ENCODE measurements around the gene RPL28. TPM values are rescaled to one million over a fixed set of nuclear protein-coding genes. Genes with fewer than 3 reads are reported as not detected.

Gene RPL28
- total and polyA plus RNA-seq, 2 of the 13 experiments (the other 11 are each of a cell fraction or from before 2014, with no cell fraction given), result 105 to 420 TPM

DNA sequence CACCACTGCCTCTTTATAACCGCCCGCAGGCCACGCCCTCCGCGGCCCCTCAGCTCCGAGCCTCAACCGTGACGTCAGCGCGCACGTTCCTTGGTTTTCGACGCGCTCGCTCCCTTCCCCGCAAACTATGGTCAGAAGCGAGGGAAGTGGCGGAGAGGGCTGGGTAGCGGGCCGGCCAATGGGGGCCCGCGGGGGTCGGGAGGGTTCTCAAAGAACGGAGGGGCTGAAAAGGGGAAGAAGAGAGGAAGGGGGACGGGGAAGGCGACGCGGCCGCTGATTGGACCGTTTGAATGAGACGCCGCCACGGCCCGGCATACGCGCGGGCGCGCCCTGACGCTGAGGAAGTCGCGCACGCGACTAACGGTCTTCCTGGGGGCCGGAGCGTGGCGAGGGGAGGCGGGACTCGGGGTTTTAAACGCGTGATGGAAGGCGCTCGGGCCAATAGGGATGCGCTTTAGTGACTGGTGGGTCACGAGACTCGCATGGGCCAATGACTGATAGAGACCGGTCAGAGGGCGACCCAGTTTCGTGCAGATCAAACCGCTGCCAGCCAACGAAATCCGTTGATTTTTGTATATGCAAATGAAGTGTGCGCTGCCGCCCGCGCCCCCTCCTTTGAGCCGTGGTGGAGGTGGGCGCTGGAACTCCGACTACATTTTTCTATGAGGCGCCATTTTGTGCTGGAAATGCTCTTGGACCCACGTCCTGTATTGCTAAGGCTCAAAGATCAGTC is 22.2 kb downstream of the RPL28 start (continued):
- TF ChIP-seq BRD4 (CRISPR knock-in tag; IDR thresholded peaks at IDR 0.05) (no peak), MAFG (CRISPR knock-in tag; IDR thresholded peaks at IDR 0.05) (no peak), ZNF296 (CRISPR knock-in tag; conservative IDR thresholded peaks at IDR 0.05) (no peak), RBM22 (optimal IDR thresholded peaks at IDR 0.05; ENCODE audit: low read length) (no peak), TEAD3 (CRISPR knock-in tag; optimal IDR thresholded peaks at IDR 0.05; ENCODE audit: borderline replicate concordance) (peak; percentile 49), FOXA3 (CRISPR knock-in tag; IDR thresholded peaks at IDR 0.05) (no peak), ZNF33B (CRISPR knock-in tag; IDR thresholded peaks at IDR 0.05) (no peak), MIER2 (CRISPR knock-in tag; IDR thresholded peaks at IDR 0.05) (0 out of 2 replicates have a peak, but pooled peaks have one; percentile 36), NAIF1 (CRISPR knock-in tag; IDR thresholded peaks at IDR 0.05; ENCODE audit: borderline replicate concordance) (no peak), GABPA (IDR thresholded peaks at IDR 0.05; ENCODE audit: low read depth, low read length) (no peak), GABPA (CRISPR knock-in tag; IDR thresholded peaks at IDR 0.05; ENCODE audit: low read depth) (peak; percentile 14; the same call in 1 of the 2 replicates), NBN (conservative IDR thresholded peaks at IDR 0.05) (no peak), ZNF782 (CRISPR knock-in tag; IDR thresholded peaks at IDR 0.05; ENCODE audit: borderline replicate concordance) (peak; percentile 71; the same call in 1 of the 2 replicates)
- TF ChIP-seq, protein P1, sequence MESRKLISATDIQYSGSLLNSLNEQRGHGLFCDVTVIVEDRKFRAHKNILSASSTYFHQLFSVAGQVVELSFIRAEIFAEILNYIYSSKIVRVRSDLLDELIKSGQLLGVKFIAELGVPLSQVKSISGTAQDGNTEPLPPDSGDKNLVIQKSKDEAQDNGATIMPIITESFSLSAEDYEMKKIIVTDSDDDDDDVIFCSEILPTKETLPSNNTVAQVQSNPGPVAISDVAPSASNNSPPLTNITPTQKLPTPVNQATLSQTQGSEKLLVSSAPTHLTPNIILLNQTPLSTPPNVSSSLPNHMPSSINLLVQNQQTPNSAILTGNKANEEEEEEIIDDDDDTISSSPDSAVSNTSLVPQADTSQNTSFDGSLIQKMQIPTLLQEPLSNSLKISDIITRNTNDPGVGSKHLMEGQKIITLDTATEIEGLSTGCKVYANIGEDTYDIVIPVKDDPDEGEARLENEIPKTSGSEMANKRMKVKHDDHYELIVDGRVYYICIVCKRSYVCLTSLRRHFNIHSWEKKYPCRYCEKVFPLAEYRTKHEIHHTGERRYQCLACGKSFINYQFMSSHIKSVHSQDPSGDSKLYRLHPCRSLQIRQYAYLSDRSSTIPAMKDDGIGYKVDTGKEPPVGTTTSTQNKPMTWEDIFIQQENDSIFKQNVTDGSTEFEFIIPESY (CRISPR knock-in tag; IDR thresholded peaks at IDR 0.05), result 0 out of 2 replicates have a peak, but pooled peaks have one; percentile 6
- TF ChIP-seq, protein P2, sequence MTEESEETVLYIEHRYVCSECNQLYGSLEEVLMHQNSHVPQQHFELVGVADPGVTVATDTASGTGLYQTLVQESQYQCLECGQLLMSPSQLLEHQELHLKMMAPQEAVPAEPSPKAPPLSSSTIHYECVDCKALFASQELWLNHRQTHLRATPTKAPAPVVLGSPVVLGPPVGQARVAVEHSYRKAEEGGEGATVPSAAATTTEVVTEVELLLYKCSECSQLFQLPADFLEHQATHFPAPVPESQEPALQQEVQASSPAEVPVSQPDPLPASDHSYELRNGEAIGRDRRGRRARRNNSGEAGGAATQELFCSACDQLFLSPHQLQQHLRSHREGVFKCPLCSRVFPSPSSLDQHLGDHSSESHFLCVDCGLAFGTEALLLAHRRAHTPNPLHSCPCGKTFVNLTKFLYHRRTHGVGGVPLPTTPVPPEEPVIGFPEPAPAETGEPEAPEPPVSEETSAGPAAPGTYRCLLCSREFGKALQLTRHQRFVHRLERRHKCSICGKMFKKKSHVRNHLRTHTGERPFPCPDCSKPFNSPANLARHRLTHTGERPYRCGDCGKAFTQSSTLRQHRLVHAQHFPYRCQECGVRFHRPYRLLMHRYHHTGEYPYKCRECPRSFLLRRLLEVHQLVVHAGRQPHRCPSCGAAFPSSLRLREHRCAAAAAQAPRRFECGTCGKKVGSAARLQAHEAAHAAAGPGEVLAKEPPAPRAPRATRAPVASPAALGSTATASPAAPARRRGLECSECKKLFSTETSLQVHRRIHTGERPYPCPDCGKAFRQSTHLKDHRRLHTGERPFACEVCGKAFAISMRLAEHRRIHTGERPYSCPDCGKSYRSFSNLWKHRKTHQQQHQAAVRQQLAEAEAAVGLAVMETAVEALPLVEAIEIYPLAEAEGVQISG (CRISPR knock-in tag; IDR thresholded peaks at IDR 0.05), result no peak
- TF ChIP-seq, protein P3, sequence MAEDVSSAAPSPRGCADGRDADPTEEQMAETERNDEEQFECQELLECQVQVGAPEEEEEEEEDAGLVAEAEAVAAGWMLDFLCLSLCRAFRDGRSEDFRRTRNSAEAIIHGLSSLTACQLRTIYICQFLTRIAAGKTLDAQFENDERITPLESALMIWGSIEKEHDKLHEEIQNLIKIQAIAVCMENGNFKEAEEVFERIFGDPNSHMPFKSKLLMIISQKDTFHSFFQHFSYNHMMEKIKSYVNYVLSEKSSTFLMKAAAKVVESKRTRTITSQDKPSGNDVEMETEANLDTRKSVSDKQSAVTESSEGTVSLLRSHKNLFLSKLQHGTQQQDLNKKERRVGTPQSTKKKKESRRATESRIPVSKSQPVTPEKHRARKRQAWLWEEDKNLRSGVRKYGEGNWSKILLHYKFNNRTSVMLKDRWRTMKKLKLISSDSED (CRISPR knock-in tag; IDR thresholded peaks at IDR 0.05), result no peak
- TF ChIP-seq, protein P4, sequence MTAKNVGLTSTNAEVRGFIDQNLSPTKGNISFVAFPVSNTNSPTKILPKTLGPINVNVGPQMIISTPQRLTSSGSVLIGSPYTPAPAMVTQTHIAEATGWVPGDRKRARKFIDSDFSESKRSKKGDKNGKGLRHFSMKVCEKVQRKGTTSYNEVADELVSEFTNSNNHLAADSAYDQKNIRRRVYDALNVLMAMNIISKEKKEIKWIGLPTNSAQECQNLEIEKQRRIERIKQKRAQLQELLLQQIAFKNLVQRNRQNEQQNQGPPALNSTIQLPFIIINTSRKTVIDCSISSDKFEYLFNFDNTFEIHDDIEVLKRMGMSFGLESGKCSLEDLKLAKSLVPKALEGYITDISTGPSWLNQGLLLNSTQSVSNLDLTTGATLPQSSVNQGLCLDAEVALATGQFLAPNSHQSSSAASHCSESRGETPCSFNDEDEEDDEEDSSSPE (CRISPR knock-in tag; IDR thresholded peaks at IDR 0.05), result peak; percentile 86
- TF ChIP-seq, protein P5, sequence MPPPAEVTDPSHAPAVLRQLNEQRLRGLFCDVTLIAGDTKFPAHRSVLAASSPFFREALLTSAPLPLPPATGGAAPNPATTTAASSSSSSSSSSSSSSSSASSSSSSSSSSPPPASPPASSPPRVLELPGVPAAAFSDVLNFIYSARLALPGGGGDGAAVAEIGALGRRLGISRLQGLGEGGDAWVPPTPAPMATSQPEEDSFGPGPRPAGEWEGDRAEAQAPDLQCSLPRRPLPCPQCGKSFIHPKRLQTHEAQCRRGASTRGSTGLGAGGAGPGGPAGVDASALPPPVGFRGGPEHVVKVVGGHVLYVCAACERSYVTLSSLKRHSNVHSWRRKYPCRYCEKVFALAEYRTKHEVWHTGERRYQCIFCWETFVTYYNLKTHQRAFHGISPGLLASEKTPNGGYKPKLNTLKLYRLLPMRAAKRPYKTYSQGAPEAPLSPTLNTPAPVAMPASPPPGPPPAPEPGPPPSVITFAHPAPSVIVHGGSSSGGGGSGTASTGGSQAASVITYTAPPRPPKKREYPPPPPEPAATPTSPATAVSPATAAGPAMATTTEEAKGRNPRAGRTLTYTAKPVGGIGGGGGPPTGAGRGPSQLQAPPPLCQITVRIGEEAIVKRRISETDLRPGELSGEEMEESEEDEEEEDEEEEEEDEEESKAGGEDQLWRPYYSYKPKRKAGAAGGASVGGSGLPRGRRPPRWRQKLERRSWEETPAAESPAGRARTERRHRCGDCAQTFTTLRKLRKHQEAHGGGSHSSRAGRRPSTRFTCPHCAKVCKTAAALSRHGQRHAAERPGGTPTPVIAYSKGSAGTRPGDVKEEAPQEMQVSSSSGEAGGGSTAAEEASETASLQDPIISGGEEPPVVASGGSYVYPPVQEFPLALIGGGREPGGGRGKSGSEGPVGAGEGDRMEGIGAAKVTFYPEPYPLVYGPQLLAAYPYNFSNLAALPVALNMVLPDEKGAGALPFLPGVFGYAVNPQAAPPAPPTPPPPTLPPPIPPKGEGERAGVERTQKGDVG (CRISPR knock-in tag; IDR thresholded peaks at IDR 0.05; ENCODE audit: borderline replicate concordance), result no peak

Data from HepG2 (cell line).